ENCODE measurements around the gene C2orf68. TPM values are rescaled to one million over a fixed set of nuclear protein-coding genes. Genes with fewer than 3 reads are reported as not detected.

C2orf68 gene
- total RNA-seq, 2 donors from 2014 or later: 21.3 to 22.4 TPM

DNA sequence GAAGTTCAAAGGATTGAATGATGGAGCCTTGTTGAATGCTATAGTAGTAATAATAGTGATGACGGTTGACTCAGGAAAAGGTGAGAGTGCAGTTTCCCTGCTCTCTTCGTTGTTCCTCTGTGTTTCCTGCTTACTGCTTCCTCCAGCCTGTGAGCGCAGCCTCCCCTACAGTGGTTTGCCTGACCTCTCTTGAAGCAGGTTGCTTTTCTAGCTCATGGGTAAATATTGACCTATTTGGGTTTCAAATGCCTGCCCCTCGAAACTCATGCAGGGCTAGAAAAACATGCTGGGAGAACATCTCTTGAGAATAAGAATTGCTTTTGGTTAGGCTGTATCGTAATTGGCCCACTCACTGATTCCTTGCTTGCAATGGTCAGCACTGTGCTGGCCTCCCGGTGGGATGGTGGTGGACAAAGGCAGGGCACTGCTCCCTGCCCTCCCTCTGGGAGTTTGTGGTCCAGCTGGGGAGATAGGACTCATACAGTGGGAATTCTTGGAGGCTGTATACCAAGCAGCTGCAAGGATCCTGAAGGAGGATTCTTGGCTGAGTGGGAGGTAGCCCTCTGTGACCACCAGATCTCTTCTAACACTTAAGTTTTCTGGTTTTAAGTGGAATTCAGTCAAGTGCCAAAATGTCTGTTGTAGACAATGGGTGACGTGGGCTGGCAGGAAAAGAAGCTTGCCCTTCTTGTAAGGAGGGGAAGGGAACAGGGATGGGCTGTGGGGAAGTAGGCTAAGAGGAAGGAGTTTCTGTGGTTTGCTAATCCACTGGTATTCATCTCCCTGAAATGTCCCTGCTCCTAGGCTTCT is 21.7 kb downstream of the C2orf68 start:
- intact Hi-C loops (cut with DNase I): no loop called here
- peak; percentile 42 to 46 for ATAC-seq
- DNase-seq: peak; percentile 70

DNA sequence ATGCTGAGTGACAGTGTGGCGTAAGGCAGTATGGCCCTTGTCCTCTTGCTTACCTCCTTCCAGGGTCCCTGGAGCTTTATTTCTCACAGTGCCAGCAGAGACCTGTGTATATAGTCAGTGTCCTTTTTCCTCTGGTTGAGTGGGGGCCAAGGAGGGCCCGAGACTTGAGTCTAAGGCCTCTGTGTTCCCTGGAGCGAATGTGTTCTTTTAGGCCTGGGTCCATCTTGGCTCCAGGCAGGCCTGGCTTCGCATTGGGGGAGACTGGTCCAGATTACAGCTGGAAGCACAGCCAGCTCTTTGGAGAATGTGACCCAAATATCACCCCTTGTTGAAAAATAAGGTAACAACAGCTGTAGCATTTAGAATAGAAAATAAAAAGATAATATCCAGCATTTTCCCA is 22.7 kb downstream of the C2orf68 start:
- DNase-seq (no peak), ATAC-seq (peak in 1 of 2 donors; percentile 25)
- intact Hi-C loops (cut with DNase I): no loop called here

DNA sequence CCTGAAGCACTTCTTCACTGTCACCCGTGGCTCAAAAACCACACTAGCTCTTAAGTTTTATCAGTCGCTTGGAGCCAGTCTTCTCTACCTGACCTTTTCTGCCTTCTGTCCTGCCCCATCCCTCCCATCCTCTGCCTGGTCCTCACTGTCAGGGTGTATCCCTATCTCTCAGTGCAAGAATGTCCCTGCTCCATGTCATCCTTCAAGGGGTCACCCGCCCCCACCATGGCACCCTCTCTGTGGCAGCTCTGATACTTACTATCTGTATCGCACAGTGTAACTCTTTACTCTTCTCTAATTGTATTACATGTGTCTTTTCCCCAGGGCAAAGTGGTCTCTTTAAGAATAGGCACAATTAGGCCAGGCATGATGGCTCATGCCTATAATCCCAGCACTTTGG is 23.2 kb downstream of the C2orf68 start:
- DNase-seq (no peak), ATAC-seq (no peak)
- intact Hi-C loops (cut with DNase I): no loop called here

DNA sequence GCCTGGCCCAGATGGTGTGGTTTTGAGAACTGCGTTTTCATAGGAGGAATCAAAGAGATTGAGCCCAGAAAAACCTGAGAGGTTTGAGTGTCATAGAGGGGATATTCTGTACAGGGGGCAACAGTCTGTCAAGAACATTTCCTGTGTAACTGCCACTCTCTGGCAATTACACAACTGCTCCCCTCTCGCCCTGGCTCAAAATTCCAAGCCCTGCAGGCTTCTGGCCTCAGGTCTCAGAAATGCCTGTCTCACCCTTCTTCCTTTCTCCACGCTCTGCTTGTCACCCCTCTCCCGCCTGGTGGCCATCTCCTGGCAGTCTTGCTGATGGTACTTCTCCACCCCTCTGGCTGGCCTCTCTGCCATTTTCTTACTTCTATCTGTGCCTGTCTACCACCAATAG is 23.6 kb downstream of the C2orf68 start:
- no peak for ATAC-seq
- no peak for DNase-seq
- intact Hi-C loops (cut with DNase I): no loop called here

DNA sequence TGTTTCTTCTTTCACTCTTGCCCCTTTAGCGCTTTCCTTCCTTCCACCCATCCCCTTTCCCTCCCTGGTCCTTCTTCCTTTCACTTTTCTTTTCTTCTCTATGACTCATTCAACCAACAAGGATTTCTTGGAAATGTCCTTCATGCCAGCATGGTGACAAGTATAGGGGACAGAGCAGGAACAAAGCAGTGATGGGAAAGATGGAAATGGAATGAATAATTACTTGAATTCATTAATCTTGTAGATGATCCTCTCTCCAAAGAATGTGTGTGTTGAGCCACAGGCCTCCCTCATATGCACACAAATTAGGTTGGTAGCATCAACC is 26.1 kb downstream of the C2orf68 start:
- no peak for DNase-seq
- ATAC-seq: no peak
- intact Hi-C loops (cut with DNase I): no loop called here

DNA sequence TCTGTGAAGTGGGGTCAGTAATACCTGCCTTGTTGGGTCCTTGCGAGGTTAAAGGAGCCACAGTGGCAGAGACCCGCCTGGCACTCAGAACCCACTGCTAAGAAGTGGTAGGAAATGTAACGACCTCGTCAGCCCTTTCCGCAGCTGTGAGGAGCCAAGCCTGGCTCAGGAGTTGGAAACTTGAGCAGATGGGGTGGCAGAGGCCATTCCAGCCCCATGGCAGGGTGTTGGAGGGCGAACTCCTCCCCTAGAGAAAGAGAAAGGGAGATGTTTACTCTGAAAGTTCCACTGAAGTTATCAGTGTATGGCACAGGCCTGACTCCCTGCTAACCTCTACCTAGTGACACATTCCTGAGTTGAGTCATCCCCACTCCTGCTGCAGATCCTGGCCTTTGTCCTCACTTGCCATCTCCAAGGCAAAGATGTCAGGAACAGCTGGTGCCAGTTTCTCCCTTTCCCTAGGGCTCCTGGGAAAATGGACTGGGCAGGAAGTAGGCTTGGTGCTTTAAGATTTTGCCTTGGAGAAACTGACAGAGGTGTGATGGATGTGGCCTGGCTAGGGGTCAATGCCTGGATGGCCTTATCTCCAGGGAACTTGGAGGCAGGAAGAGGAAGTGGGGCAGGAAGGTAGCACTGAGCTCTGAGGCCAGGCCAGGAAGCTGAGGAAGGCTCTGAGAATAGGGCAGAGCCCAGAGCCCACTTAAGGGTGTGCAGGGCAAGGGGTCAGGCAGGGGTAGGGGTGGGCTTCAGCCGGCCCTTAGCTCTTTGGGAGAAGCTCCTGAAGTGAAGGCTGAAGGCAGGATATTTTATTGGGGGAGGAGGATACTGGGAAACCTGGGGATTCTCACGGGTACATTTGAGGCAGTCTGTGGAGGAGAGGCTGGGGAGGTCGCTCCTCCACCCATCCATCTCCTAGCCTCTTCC is 26.7 kb downstream of the C2orf68 start:
- intact Hi-C loops (cut with DNase I): no loop called here
- peak; percentile 60 for DNase-seq
- ATAC-seq: peak; percentile 48 to 76

DNA sequence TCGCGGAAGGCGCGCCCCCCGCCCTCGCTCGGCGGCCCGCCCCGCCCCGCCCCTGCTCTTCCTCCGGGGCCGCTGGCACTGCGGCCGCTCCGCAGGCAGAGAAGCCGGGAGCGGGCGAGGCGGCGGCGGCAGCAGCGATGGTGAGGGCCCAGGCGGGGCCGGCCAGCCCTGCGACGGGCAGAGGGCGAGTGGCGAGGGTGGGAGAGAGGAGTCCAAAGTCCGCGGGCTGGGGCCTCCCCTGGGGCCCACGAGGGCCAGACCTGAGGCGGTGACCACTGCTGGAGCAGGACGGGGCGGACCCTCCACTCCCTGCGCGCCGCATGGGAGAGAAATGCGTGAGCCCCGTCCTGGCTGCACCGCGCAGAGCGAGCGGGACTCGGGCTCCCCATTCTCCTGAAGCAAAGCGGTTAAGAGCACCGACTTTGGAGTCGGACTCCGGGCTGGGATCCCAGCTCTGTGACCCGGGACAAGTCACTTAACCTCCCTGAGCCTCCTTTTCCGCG is 27.5 kb downstream of the C2orf68 start, which contains the start of gene VAMP5:
TSS of gene VAMP5 (plus strand) at position 78 of the 503 bp plus-strand sequence. CDS start at position 138, 60 bp downstream.
- intact Hi-C loops (cut with DNase I): no loop called here
- DNase-seq (peak; percentile 55), ATAC-seq (peak; percentile 64 to 65)

DNA sequence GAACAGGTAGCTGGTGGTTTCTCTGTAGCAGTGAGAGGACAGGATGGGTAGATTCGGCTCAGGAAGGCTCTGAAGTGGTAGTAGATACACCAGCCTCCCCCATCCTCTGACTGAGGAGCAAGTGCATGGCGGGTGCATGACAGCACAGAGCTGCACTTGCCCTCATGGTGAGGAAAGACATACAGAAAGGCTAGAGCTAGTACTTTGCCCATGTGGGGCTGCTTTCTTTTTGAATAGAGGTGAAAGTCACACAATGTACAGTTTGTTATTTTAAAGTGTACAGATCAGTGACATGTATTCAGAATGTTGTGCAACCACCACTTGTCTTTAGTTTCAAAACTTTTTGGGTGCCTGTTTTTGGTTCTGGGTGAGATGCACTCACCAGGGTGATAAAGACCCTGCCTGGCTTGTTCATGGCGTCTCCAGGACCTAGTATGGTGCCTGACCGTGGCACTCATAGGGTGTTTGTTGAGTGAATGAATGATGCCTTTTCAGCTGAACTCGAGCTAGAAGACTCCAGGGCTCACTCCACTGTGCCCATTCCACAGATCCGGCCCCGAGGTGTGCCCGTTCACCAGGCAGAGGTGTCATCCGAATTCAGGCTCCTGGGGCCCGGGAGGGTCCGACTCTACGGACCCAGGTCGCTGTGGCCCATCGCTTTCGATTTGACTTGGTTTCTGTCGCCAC is 28.1 kb downstream of the C2orf68 start:
- intact Hi-C loops (cut with DNase I): no loop called here
- no peak for ATAC-seq
- DNase-seq: no peak

DNA sequence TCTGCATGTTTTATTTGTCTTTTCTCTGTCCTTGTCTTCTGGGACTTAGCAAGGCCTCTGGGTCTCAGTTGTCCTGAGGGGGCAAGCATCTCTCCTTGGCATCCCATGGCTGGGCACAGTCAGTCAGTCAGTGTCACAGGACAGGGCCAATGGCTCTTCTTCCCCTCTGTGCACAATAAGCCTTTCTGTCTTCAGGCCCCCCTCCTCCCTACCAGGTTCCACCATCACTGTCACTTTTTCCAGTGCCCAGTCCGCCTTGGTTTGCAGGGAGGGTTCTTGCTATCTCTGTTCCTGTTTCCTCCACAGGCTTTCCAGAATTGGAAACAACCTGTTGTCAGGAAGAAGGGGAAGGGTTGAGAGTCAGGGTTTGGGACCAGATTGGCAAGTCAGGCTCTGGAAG is 29.4 kb downstream of the C2orf68 start:
- DNase-seq (no peak), ATAC-seq (no peak)
- intact Hi-C loops (cut with DNase I): no loop called here

DNA sequence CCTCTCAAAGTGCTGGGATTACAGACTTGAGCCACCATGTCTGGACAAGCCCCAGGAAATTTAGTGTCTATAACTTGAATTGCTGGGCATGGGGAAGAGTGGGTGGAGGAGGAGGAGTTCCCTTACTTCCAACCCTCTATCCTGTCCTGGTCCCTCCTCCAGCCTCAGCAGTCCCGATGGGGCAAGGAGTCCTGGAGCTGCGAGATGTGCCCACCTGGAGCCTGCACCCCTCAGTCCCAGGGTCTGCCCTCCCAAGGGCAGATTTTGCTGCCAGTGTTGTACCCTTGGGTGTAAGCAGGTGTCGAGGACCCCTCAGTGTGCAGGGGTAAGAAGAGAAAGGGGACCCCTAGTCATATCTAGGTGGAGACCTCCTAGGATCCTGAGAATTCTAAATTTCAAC is 31.7 kb downstream of the C2orf68 start:
- intact Hi-C loops (cut with DNase I): no loop called here
- ATAC-seq (no peak), DNase-seq (peak; percentile 10)

DNA sequence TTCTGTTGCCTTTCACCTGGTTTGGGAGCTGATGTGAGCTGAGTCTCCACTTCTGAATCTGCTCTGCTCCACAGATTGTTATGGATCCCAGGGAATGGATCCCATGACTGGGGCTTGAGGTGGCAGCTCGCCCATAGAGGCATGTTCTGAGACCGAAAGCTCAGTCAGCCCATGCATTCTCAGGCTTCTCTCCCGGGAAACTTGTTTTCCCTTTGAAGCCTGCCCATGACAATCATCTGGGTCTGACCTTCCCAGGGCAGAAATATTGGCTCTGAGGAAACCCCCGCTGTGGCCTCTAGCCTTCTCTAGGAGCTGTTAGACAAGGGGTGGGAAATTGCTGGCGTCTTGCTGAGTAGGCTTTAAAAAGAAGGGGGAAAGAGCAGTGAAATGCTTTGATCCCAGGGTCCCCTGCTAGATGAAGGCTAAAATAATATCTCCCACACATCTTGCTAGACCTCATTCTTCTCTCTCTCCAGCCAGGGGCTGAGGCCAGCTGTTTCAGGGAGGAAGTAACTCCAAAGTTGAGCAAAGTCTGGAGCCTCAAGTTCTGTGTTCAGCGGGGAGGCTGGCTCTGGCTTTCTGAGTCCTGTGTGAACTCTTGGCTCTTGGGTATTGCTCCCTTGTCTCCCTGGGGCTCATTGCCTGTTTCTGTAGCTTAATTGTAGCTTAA is 32.5 kb downstream of the C2orf68 start:
- peak; percentile 43 for DNase-seq
- peak in 1 of 2 donors; percentile 12 for ATAC-seq
- intact Hi-C loops (cut with DNase I): no loop called here

DNA sequence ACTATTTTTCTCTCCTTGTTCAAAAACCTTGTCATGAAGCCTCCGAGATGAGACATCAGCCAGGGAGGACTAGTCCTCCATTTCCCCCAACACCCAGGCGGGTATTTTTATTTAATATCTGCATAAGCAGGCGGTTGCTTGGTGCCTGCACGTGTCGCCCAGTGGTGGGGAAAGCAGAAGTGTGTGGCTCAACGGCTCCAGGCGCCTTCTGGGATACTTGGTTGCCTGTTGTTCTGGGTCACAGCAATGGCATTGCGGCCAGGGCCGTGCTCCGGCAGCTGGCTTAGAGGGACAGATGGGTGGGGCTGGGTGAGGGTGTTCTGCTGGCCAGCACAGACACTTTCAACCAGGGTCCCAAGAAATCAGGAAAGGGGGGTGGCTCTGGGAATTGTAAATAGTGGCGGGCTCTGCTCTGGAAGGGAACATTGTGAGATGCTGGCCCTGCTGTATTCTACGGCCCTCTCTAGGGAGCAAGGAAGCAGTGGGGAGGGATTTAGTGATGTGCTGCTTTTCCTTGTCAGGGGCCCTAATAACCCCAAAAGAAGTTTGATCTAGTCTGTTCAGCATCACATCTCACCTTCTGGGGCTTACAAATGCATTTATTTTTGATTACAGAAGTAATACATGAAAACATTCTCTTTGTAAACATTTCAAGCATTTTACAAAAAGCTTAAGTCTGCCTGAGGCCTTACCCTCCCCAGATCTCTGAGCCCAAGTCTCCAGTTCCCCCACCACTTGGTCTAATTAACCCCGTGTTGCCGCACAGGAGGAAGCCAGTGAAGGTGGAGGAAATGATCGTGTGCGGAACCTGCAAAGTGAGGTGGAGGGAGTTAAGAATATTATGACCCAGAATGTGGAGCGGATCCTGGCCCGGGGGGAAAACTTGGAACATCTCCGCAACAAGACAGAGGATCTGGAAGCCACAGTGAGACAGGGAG is 33.4 kb downstream of the C2orf68 start:
- intact Hi-C loops (cut with DNase I): no loop called here
- DNase-seq (peak; percentile 58), ATAC-seq (peak; percentile 73 to 80)

DNA sequence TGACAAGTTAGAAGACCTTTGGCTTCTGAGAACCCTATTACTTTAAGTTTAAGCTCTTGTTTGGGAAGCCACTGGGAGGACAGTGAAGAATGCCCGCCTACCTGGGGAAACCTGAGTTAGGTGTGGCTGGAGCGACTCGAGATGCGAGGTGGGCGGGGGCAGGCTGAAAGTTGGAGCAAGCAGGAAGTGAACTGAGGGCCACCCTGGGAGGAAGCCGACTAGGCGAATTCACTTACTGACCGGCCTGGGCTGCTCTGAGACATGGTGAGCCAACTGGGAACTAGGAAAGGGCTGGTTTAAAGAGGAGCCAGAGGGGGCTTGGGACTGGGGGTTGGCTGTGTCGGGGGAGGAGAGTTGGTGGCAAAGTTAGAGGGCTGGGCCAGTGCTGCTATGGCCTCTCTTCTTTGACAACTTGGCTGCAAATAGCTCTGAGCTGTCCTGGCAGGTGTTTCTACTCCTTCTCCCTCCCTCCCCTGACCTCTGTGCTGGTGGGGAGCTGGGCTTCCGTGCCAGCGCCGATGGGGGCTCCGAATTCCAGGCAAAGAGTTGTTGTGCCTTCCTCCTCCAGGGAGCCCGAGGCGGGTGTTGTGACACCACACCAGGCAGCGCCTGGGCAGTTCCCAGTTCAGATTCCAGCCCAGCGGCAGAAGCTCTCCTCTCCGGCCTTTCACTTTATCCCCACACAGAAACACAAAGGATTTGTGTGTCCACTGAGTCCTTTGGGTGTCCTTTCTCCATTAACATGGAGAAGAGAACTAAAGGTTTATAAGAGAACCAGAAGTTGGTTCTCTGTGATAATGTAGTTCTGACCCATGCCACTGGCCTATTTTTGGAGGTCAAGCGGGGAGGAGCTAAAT is 34.3 kb downstream of the C2orf68 start, which contains the start of gene VAMP8:
TSS of gene VAMP8 (plus strand) at position 201 of the 857 bp plus-strand sequence. CDS start at position 262, 61 bp downstream.
- ATAC-seq (peak; percentile 43 to 69), DNase-seq (peak; percentile 67)

DNA sequence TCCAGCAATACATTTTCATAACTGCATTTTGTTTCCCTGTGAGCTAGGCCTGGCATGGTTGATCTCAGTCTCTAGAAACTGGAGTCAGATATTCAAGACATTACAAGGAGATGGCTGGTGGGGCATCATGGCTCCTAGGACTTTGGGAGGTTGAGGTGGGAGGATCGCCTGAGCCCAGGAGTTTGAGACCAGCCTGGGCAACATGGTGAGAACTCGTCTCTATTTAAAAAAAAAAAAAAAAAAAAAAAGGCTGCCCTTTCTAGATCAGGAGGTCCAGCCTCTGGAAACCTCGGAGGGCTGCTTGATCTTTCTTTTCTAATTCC is 34.8 kb downstream of the C2orf68 start:
- intact Hi-C loops (cut with DNase I): no loop called here

More for the DNA sequence above, 34.3 kb downstream of the C2orf68 start, which contains the start of gene VAMP8:
- intact Hi-C loops (cut with DNase I): no loop called here

DNA sequence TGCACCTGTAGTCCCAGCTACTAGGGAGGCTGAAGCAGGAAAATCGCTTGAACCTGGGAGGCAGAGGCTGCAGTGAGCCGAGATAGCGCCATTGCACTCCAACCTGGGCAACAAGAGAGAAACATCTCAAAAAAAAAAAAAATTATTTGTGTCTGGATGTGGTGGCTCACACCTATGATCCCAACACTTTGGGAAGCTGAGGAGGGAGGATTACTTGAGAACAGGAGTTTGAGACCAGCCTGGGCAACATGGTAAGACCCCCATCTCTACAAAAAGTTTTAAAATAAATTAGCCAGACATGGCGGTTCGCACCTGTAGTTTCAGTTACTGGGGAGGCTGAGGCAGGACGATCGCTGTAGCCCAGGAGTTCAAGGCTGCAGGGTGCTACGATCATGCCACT is 36.1 kb downstream of the C2orf68 start:
- no peak for ATAC-seq
- DNase-seq: peak; percentile 15
- intact Hi-C loops (cut with DNase I): no loop called here

More for the DNA sequence above, 34.8 kb downstream of the C2orf68 start:
- DNase-seq (no peak), ATAC-seq (no peak)

DNA sequence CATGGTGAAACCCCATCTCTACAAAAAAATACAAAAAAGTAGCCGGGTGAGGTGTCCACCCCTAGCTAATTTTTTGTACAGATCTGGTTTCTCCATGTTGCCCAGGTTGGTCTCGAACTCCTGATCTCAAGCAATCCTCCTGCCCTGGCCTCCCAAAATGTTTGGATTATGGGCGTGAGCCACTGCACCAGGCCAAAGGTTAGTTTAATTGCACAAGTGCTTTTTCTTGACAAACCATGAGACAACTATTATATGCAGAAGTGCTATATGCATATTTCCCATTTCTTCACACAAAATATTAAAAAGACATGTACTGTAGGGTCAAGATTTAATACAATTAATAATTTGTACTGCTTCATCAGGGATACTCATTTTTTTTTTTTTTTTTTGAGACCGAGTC is 45.6 kb downstream of the C2orf68 start:
- DNase-seq (no peak), ATAC-seq (no peak)
- intact Hi-C loops (cut with DNase I): no loop called here

DNA sequence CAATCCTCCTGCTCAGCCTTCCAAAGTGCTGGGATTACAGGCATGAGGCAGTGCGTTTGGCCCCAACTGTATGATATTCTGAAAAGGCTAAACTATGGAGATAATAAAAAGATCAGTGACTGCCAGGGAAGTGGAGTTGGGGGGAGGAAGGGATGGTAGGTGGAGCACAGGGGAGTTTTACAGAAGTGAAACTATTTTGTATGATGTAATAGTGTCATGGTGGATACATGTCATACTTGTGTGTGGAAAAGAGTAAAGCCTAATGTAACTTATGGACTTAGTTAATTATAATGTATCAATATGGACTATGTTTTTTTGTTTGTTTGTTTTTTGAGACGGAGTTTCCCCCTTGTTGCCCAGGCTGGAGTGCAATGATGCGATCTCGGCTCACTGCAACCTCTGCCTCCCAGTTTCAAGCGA is 47.7 kb downstream of the C2orf68 start:
- DNase-seq (no peak), ATAC-seq (no peak)
- intact Hi-C loops (cut with DNase I): loop anchor here in 1 of 2 donors (5.0 kb wide), 1 partner anchor 38 kb away; the partner anchor contains the start of gene TMEM150A

Measured in left cardiac atrium (tissue), 4 donors.